MCF 10A (cell line): ENCODE measurements around the gene EPDR1. TPM values are rescaled to one million over a fixed set of nuclear protein-coding genes. Genes with fewer than 3 reads are reported as not detected.

ENCODE experiments used
- BruUV-seq: library from RNA; stranded (reverse); fragments of 400-500 nt; replicated peaks from 2 replicates; lab custom pipeline; 2021; lab: Mats Ljungman, UMichigan
- CTCF ChIA-PET: fragments of 300-600 bp; sonication (Branson Sonifier 250); formaldehyde crosslinking; extraction: SDS; loops from one replicate; lab custom pipeline; 2021; ENCODE audit warnings: antibody characterized with exemption, inconsistent platforms; lab: Yijun Ruan, JAX
- POLR2A ChIA-PET: fragments of 300-600, 350-650 bp; sonication (Branson Sonifier 250); formaldehyde crosslinking; extraction: SDS; loops from one replicate; lab custom pipeline; 2020; ENCODE audit warnings: antibody characterized with exemption, inconsistent platforms; lab: Yijun Ruan, JAX
- DNase-seq: peaks from one replicate; pipeline ENCODE4 v3.0.0-alpha.2; 2018; ENCODE audit not compliant: unreplicated experiment
- H3K27ac Mint-ChIP-seq: one replicate; pipeline ENCODE4 v1.8.0; 2022; ENCODE audit warnings: mild to moderate bottlenecking, low read depth, mixed read lengths; ENCODE audit not compliant: unreplicated experiment
- H3K27me3 Mint-ChIP-seq: one replicate; pipeline ENCODE4 v1.8.0; 2022; ENCODE audit warnings: mixed read lengths; ENCODE audit not compliant: insufficient read depth, unreplicated experiment
- H3K36me3 Mint-ChIP-seq: one replicate; pipeline ENCODE4 v1.8.0; 2022; ENCODE audit warnings: mild to moderate bottlenecking, moderate library complexity, mixed read lengths; ENCODE audit not compliant: insufficient read depth, unreplicated experiment
- H3K4me1 Mint-ChIP-seq: one replicate; pipeline ENCODE4 v1.8.0; 2022; ENCODE audit warnings: mixed read lengths; ENCODE audit not compliant: insufficient read depth, unreplicated experiment
- H3K4me3 Mint-ChIP-seq: one replicate; pipeline ENCODE4 v1.8.0; 2022; ENCODE audit warnings: mild to moderate bottlenecking, moderate library complexity, mixed read lengths; ENCODE audit not compliant: unreplicated experiment
- H3K9me3 Mint-ChIP-seq: one replicate; pipeline ENCODE4 v1.8.0; 2022; ENCODE audit warnings: mixed read lengths; ENCODE audit not compliant: unreplicated experiment
- CTCF ChIP-seq: fragments of 200-600 bp; IDR thresholded peaks from one replicate; pipeline ENCODE4 v1.8.0; 2022; ENCODE audit warnings: antibody characterized with exemption, mild to moderate bottlenecking; ENCODE audit not compliant: unreplicated experiment
- intact Hi-C: fragments of 100-400 bp; cut with micrococcal nuclease; formaldehyde crosslinking; loops from 2 replicates; pipeline ENCODE4 v1.14.1; 2022
- total RNA-seq: library from RNA; stranded (reverse); gene quantifications from 2 replicates; pipeline ENCODE4 v1.2.3, GENCODE V29; 2022

Gene EPDR1
- total RNA-seq, 1 experiment from 2014 or later: not detected

DNA sequence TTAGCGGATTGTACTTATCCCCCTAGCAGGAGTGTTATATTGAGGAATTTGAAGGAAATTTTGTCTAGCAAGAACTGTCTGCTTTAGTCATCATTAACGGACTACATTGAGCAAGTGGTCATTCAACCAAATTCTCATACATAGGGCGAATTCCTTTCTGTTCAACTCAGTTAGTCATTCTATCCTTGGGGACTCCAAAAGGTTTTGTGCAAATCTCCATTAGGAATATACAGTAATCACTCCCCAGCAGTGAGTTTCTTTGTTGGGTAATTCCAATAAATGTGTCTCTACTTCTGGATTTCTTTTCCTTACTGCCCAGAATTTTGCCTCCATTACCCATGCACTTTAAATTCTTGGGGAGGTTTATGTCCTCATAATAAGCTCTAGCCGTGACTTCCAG, 51.1 kb downstream of the EPDR1 start:
- no peak for TF ChIP-seq CTCF
- intact Hi-C loops: no loop called here
- peaks cover 37% of the 10 kb centered on the region for H3K27me3 Mint-ChIP-seq
- H3K4me3 Mint-ChIP-seq: no peak overlapping the region
- DNase-seq: no peak
- H3K27ac Mint-ChIP-seq: no peak overlapping the region
- peaks cover 8% of the 10 kb centered on the region for H3K9me3 Mint-ChIP-seq
- H3K36me3 Mint-ChIP-seq: peaks cover under 1% of the 10 kb centered on the region
- CTCF ChIA-PET: no interaction called here
- no peaks in the 10 kb centered on the region for H3K4me1 Mint-ChIP-seq
- POLR2A ChIA-PET: interaction anchor here (0.6 kb wide), 1 partner anchor 117 kb away, joined by 4 read pairs; no protein-coding TSS in a partner anchor
- no TSS peak for BruUV-seq

DNA sequence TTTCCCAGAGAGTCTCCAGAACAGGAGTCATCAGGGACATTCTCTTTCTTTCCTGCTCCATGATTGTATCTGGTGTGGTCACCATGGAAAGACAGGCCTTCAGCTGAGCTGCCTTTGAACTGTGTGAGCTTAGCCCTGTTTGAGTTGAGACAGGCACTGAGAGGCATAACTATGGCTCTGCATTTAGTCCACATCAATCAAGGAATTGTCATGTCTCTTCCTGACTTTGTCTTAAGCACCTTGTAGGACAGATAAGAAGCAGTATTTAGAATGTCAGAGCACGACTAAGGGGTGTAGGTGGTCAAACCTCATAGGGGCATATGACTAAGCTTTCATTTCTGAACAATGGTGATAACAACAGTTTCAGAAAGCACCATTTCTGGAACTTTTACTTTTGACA, 53.5 kb downstream of the EPDR1 start:
- H3K27ac Mint-ChIP-seq: no peak overlapping the region
- CTCF ChIA-PET: interaction anchor here (0.6 to 1.3 kb wide), 2 partner anchors 72 to 282 kb away, joined by 3 to 4 read pairs; no protein-coding TSS in a partner anchor
- no peak for TF ChIP-seq CTCF
- POLR2A ChIA-PET: no interaction called here
- no peak overlapping the region for H3K4me3 Mint-ChIP-seq
- no TSS peak for BruUV-seq
- no peak for DNase-seq
- intact Hi-C loops: no loop called here
- H3K27me3 Mint-ChIP-seq: peaks cover 37% of the 10 kb centered on the region
- peaks cover 8% of the 10 kb centered on the region for H3K9me3 Mint-ChIP-seq
- no peaks in the 10 kb centered on the region for H3K4me1 Mint-ChIP-seq
- H3K36me3 Mint-ChIP-seq: peaks cover 5% of the 10 kb centered on the region

GRCh38 chr7:37974711-37975110, 54.3 kb downstream of the EPDR1 start:
- no peaks in the 10 kb centered on the region for H3K4me1 Mint-ChIP-seq
- TF ChIP-seq CTCF: no peak
- BruUV-seq: no TSS peak
- H3K27me3 Mint-ChIP-seq: peaks cover 37% of the 10 kb centered on the region
- H3K9me3 Mint-ChIP-seq: peaks cover 8% of the 10 kb centered on the region
- intact Hi-C loops: no loop called here
- no peak for DNase-seq
- no peak overlapping the region for H3K4me3 Mint-ChIP-seq
- no peak overlapping the region for H3K27ac Mint-ChIP-seq
- POLR2A ChIA-PET: no interaction called here
- peaks cover 5% of the 10 kb centered on the region for H3K36me3 Mint-ChIP-seq
- CTCF ChIA-PET: interaction anchor here (0.6 to 1.3 kb wide), 2 partner anchors 21 to 73 kb away, joined by 3 to 4 read pairs; no protein-coding TSS in a partner anchor

- Mint-ChIP-seq H3K36me3 (peaks cover 5% of the 10 kb centered on the region), H3K27ac (no peak overlapping the region), H3K9me3 (no peaks in the 10 kb centered on the region), H3K4me1 (no peaks in the 10 kb centered on the region), H3K27me3 (peaks cover 13% of the 10 kb centered on the region), H3K4me3 (no peak overlapping the region)
- no peak for TF ChIP-seq CTCF
- ChIA-PET CTCF (interaction anchor here (0.6 kb wide), 1 partner anchor 173 kb away, joined by 3 read pairs; no protein-coding TSS in a partner anchor), POLR2A (no interaction called here)
- intact Hi-C loops: no loop called here
- no peak for DNase-seq
- no TSS peak for BruUV-seq
Observed at GRCh38 chr7:37977243-37977642, 56.8 kb downstream of the EPDR1 start.
